HepG2 (cell line): Measurements from ENCODE around the gene TKFC. TPM values are rescaled to one million over a fixed set of nuclear protein-coding genes. Genes with fewer than 3 reads are reported as not detected.

Experiments used
- CENPBD1 ChIP-seq: sonication (generic); formaldehyde crosslinking; IDR thresholded peaks from 2 replicates; pipeline ENCODE4 v1.8.0; 2022; ENCODE audit warnings: missing genetic modification reagents, low read depth, mild to moderate bottlenecking, borderline replicate concordance
- DDIT3 ChIP-seq: sonication (generic); formaldehyde crosslinking; IDR thresholded peaks from 2 replicates; pipeline ENCODE4 v1.4.0; 2020; ENCODE audit warnings: mild to moderate bottlenecking, missing genetic modification reagents
- HMGA1 ChIP-seq: sonication (generic); formaldehyde crosslinking; conservative IDR thresholded peaks from 2 replicates; pipeline ENCODE4 v1.4.0; 2020; ENCODE audit warnings: missing genetic modification reagents
- HNRNPH1 ChIP-seq: fragments of 200-400 bp; formaldehyde crosslinking; optimal IDR thresholded peaks from 2 replicates; pipeline ENCODE3; 2017; ENCODE audit warnings: mild to moderate bottlenecking, low read depth, low read length
- LRRFIP1 ChIP-seq: sonication (generic); formaldehyde crosslinking; conservative IDR thresholded peaks from 2 replicates; pipeline ENCODE4 v1.4.0; 2020; ENCODE audit warnings: missing genetic modification reagents
- MATR3 ChIP-seq: sonication (generic); formaldehyde crosslinking; IDR thresholded peaks from 2 replicates; pipeline ENCODE4 v1.4.0; 2020; ENCODE audit warnings: missing genetic modification reagents
- MIER3 ChIP-seq: IDR thresholded peaks from 2 replicates; pipeline ENCODE4 v1.6.1; 2016; ENCODE audit warnings: missing compliant biosample characterization, borderline replicate concordance
- MTA1 ChIP-seq: sonication (generic); formaldehyde crosslinking; IDR thresholded peaks from 2 replicates; pipeline ENCODE4 v1.4.0; 2020; ENCODE audit warnings: missing genetic modification reagents, mild to moderate bottlenecking, borderline replicate concordance
- MZF1 ChIP-seq: sonication (generic); formaldehyde crosslinking; IDR thresholded peaks from 2 replicates; pipeline ENCODE4 v1.8.1; 2023; ENCODE audit warnings: mild to moderate bottlenecking, missing genetic modification reagents, borderline replicate concordance
- PBX2 ChIP-seq: IDR thresholded peaks from 2 replicates; pipeline ENCODE4 v1.6.1; 2016; ENCODE audit warnings: control low read depth
- PHB2 ChIP-seq: fragments of 450-650 bp; IDR thresholded peaks from 2 replicates; pipeline ENCODE4 v1.6.1; 2018; ENCODE audit not compliant: partially characterized antibody
- SMAD1 ChIP-seq: sonication (generic); formaldehyde crosslinking; IDR thresholded peaks from 2 replicates; pipeline ENCODE4 v1.4.0; 2020; ENCODE audit warnings: missing genetic modification reagents, low read depth, mild to moderate bottlenecking, borderline replicate concordance
- SP140L ChIP-seq: sonication (generic); formaldehyde crosslinking; IDR thresholded peaks from 2 replicates; pipeline ENCODE4 v1.4.0; 2020; ENCODE audit warnings: missing genetic modification reagents, borderline replicate concordance
- TAF1 ChIP-seq: sonication (generic); formaldehyde crosslinking; IDR thresholded peaks from 2 replicates; pipeline ENCODE4 v1.4.0; 2020; ENCODE audit warnings: missing genetic modification reagents
- TBL1XR1 ChIP-seq: fragments of 150-350 bp; IDR thresholded peaks from 2 replicates; pipeline ENCODE4 v1.6.1; 2014; ENCODE audit warnings: borderline replicate concordance, low read length; ENCODE audit not compliant: partially characterized antibody
- TCF7 ChIP-seq: sonication (generic); IDR thresholded peaks from 2 replicates; pipeline ENCODE4 v1.6.1; 2016; ENCODE audit warnings: antibody characterized with exemption, low read depth
- THYN1 ChIP-seq: sonication (generic); formaldehyde crosslinking; IDR thresholded peaks from 2 replicates; pipeline ENCODE4 v1.8.1; 2023; ENCODE audit warnings: low read depth, mild to moderate bottlenecking, moderate library complexity, missing genetic modification reagents, borderline replicate concordance
- ZFX ChIP-seq: sonication (generic); formaldehyde crosslinking; IDR thresholded peaks from 2 replicates; pipeline ENCODE4 v1.4.0; 2020; ENCODE audit warnings: mild to moderate bottlenecking, low read depth, missing genetic modification reagents, moderate library complexity
- ZNF224 ChIP-seq: sonication (generic); formaldehyde crosslinking; IDR thresholded peaks from 2 replicates; pipeline ENCODE4 v1.5.0; 2020; ENCODE audit warnings: mild to moderate bottlenecking, missing genetic modification reagents
- ZNF232 ChIP-seq: sonication (generic); formaldehyde crosslinking; IDR thresholded peaks from 2 replicates; pipeline ENCODE4 v1.4.0; 2020; ENCODE audit warnings: missing genetic modification reagents, borderline replicate concordance
- ZNF326 ChIP-seq: sonication (generic); formaldehyde crosslinking; IDR thresholded peaks from 2 replicates; pipeline ENCODE4 v1.4.0; 2020; ENCODE audit warnings: missing genetic modification reagents, borderline replicate concordance
- ZNF547 ChIP-seq: sonication (generic); formaldehyde crosslinking; IDR thresholded peaks from 2 replicates; pipeline ENCODE4 v1.5.1; 2020; ENCODE audit warnings: mild to moderate bottlenecking, missing genetic modification reagents
- ZNF674 ChIP-seq: sonication (generic); formaldehyde crosslinking; IDR thresholded peaks from 2 replicates; pipeline ENCODE4 v1.5.0; 2020; ENCODE audit warnings: low read depth, mild to moderate bottlenecking, missing genetic modification reagents
- ZNF713 ChIP-seq: sonication (generic); formaldehyde crosslinking; IDR thresholded peaks from 2 replicates; pipeline ENCODE4 v1.4.0; 2020; ENCODE audit warnings: mild to moderate bottlenecking, missing genetic modification reagents
- ZNF775 ChIP-seq: sonication (generic); formaldehyde crosslinking; IDR thresholded peaks from 2 replicates; pipeline ENCODE4 v1.4.0; 2020; ENCODE audit warnings: missing genetic modification reagents, mild to moderate bottlenecking, moderate library complexity, borderline replicate concordance
- ZSCAN25 ChIP-seq: sonication (generic); formaldehyde crosslinking; IDR thresholded peaks from 2 replicates; pipeline ENCODE4 v1.8.0; 2022; ENCODE audit warnings: mild to moderate bottlenecking, missing genetic modification reagents
- ZSCAN30 ChIP-seq: sonication (generic); formaldehyde crosslinking; IDR thresholded peaks from 2 replicates; pipeline ENCODE4 v1.5.0; 2020; ENCODE audit warnings: mild to moderate bottlenecking, missing genetic modification reagents
- polyA plus RNA-seq, 8 experiments: library from polyadenylated mRNA; depleted of rRNA in 3 of 8; stranded (reverse) in 7 of 8; unstranded in 1 of 8; fragments of >200 nt; fragmentation: Illumina TruSeq in 4 of 8; extraction: Trizol in 4 of 8; gene quantifications; 2 replicates each; pipeline versions ENCODE4 v1.2.1 to v1.2.3, GENCODE V29; 2011 to 2016; ENCODE audit warnings: low read depth in 4 of 8, missing spikeins in 1 of 8, mixed read lengths in 1 of 8; ENCODE audit not compliant: insufficient read depth in 1 of 8
- total RNA-seq, 5 experiments: library from RNA; depleted of rRNA; stranded (reverse); fragments of >200 nt; fragmentation: Illumina TruSeq; extraction: Trizol; gene quantifications; 2 replicates each; pipeline ENCODE4 v1.2.3, GENCODE V29; 2016; ENCODE audit warnings: low read depth in 1 of 5

The TKFC gene
- total and polyA plus RNA-seq, 2 of the 13 experiments (the other 11 are each of a cell fraction or from before 2014, with no cell fraction given): 147 to 197 TPM

GRCh38 chr11:61294717-61295595 is 38.1 kb upstream of the TKFC start, which contains the start of gene VWCE (continued):
- TF ChIP-seq ZNF547 (peak; percentile 77), TAF1 (CRISPR knock-in tag) (peak; percentile 43; the same call in 1 of the 2 replicates), TCF7 (no peak), ZSCAN25 (no peak), MZF1 (CRISPR knock-in tag) (no peak), ZNF713 (no peak), HMGA1 (CRISPR knock-in tag) (no peak), MIER3 (CRISPR knock-in tag) (no peak), DDIT3 (no peak), THYN1 (no peak), ZNF326 (no peak; the same call in 1 of the 2 replicates), SMAD1 (CRISPR knock-in tag) (no peak), SP140L (no peak), MTA1 (CRISPR knock-in tag) (no peak; the same call in 1 of the 2 replicates), ZSCAN30 (CRISPR knock-in tag) (no peak), HNRNPH1 (no peak), ZNF224 (no peak), LRRFIP1 (CRISPR knock-in tag) (no peak), PBX2 (CRISPR knock-in tag) (no peak), ZNF674 (CRISPR knock-in tag) (no peak), PHB2 (no peak), ZNF232 (CRISPR knock-in tag) (peak; percentile 61; the same call in 1 of the 2 replicates), ZNF775 (CRISPR knock-in tag) (no peak), ZFX (CRISPR knock-in tag) (peak; percentile 84), CENPBD1 (CRISPR knock-in tag) (peak; percentile 85), MATR3 (CRISPR knock-in tag) (no peak), TBL1XR1 (no peak)
